SH-SY5Y (cell line): ENCODE results near the gene ADAMTS14.

Experiments
- GATA2 ChIP-seq: IDR thresholded peaks from 2 replicates; pipeline ENCODE4 v1.6.1; 2011; ENCODE audit warnings: mild to moderate bottlenecking, low read depth, low read length
- GATA3 ChIP-seq: IDR thresholded peaks from 2 replicates; pipeline ENCODE4 v1.6.1; 2011; ENCODE audit warnings: low read depth, mild to moderate bottlenecking, low read length, moderate library complexity

DNA sequence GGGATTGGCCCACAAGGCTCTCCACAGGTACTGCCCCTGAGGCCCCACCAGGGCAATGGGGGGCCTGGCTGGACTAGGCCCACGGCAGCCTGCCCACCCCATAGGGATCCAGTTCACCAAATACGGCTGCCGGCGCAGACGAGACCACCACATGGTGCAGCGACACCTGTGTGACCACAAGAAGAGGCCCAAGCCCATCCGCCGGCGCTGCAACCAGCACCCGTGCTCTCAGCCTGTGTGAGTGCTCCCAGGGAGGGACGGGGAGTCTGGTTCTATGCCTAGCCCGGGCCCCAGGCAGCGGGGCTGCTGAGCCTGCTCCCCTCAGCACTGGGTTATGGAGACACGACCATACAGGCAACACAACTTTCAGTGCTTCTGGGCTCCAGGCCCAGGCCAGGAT lies 79.7 kb downstream of the ADAMTS14 start:
- no peak for TF ChIP-seq GATA2
- no peak for TF ChIP-seq GATA3
